NCI-H2107 treated with DMSO at 0.1 percent for 48 hours (cell line): ENCODE data around the gene MECR.
"Not testable (repeated sequence)": the region's sequence is repeated elsewhere in the genome, so short reads cannot be mapped to it uniquely, and the experiment has no call there.

Experiments
- DNase-seq: peaks from one replicate; lab custom pipeline; 2025; ENCODE audit not compliant: unreplicated experiment; lab: John Stamatoyannopoulos, UW

Gene MECR

GRCh38 chr1:29176576-29176975 lies 54.2 kb downstream of the MECR start:
- DNase-seq, result no peak

DNA sequence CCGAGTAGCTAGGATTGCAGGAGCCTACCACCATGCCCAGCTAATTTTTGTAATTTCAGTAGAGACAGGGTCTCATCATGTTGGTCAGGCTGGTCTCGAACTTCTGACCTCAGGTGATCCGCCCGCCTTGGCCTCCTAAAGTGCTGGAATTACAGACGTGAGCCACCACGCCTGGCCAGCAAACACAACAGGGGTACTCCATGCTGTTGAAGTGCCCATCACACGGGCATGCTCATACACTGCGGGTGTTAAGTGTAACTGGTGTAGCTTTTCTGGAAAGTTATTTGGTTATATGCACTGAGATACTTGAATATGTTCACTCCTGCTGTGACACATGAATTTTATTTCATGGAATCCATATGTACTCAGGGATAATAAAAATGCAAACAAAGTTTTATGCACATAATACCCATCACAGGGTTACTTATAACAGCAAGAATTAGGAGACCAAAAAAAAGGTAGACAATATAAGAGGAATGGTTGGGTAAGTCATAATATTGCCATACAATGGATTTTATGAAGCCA lies 58.3 kb downstream of the MECR start:
- DNase-seq, result no peak

DNA sequence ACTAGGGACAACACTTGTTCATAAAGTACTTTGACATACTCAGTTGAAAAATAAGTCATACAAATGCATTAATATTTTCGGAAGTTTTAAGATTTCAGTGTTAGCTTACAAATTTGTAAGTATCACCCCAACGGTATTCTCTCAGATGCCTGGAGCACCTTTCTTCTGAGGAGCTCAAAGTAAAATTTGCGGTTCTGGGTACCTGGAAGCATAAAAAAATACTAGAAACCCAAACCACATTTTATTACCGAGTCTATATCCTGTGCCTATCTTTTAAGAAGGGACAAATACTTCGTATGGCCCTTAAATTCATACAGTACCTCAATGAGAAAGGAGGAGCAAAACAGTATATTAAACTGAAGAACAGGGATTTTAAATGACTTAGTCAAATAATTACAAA lies 59.2 kb downstream of the MECR start:
- no peak for DNase-seq

DNA sequence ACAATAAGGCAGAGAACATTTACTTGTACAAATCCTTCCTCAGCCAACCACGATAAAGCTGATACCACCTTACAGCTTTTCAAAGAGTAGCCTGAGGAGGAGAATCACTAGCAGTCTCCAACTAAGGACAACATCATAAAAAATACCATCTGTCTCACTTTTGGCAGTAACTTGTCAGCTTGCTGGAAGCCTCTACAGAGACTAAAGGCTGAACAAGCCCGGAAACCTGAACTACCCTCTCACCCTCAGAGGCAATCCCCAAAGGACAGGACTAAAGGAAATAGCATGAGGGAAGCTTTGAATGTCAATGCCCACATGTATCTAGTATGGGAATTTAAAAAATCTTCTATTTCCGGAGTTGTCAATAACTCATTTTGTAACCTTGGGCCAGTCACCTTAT lies 59.6 kb downstream of the MECR start:
- DNase-seq, result peak; percentile 36

- no peak for DNase-seq
Observed at GRCh38 chr1:29169976-29170375, 60.8 kb downstream of the MECR start.

GRCh38 chr1:29167904-29168303 lies 62.8 kb downstream of the MECR start:
- DNase-seq, result no peak

DNA sequence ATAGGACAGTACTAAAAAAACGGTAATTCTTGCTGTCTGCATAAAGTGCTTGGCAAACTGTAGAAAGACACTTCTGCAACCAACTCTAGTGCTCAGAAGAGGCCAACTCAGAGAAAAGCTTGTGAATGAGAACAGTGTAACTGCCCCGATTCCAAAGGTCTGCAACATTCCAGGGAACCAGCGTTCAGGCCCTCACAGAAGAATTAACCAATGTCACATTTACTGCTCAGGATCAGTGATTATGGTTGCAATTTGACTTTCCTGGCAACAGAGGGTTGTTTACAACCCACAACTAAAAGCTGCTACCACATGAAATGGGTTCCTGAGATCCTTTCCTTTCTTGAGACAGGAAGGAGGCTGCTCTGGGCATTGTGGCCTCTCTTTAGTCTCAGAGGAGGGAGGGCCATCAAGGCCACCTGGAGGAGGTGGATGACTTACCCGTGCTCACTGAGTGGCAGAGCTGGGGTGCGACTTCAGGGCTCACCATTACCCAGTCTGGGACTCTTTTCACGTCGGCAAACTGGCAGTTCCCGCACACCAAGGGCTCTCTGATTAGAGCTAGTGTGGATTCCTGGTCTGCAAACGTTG lies 64.3 kb downstream of the MECR start:
- no peak for DNase-seq

DNA sequence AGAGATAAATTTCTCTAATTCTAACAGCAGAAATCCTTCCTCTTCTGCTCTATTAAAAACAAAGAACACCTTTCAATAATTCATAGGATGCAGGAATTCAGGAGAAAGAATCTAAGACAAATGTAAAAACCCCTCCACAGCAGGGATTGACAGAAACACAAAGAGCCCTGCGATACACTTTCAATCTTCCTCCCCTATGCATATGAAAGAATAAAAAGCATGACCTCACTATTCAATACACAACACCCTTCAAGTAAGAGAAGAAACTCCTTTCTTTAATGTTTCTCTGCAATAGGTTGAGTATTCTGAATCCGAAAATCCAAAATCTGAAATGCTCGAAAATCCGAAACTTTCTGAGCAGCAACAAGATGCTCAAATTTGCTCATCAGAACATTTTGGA lies 66.1 kb downstream of the MECR start:
- no peak for DNase-seq

DNA sequence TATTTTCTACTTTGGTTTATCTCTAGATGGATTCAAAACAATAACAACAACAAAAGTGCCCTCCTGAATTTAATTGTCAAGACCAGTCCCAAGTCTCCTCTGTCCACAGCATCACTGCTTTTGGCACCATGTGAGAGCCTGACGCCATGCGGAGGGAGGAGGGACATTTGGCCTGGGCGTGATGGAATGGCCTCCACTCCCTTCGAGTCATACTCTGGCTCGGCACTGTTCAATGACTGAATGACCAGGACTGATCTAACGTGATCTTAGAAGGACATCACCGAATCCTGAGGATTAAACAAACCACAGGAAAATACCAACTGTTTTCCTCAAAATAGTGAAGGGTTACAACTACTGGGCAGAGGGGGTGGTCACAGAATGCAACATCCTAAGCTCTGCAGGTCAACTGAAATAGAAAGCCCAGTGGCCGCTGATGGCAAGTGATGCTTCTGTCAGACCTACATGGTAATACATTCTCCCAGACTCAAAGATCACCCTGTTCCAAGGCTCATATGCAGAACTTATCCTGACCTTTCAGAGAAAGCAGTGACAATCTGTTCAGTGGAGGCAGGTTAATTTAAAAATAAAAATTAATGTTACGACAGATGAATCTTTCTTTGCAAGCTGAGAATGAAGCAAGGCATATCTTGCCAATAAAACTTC lies 68.1 kb downstream of the MECR start:
- no peak for DNase-seq

DNA sequence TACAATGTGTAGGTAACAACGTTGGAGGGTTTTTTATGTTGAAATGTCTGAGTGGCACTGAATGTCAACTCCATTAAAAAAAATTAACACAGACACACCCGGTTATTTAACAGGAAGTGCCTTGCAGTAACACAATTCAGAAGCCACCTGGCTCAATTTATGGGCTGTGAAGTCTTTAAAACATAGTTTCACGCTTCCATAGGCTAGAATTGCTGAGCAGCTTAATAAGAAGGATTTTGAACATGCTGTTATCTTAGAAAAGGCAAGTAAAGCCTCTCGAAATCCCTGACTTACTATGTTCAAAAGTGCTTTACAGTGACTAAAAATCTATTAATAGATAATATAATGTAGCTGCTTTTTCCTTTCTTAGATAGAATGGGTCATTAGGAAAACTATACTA lies 68.7 kb downstream of the MECR start:
- no peak for DNase-seq

GRCh38 chr1:29159773-29160172 lies 71.0 kb downstream of the MECR start:
- no peak for DNase-seq

DNA sequence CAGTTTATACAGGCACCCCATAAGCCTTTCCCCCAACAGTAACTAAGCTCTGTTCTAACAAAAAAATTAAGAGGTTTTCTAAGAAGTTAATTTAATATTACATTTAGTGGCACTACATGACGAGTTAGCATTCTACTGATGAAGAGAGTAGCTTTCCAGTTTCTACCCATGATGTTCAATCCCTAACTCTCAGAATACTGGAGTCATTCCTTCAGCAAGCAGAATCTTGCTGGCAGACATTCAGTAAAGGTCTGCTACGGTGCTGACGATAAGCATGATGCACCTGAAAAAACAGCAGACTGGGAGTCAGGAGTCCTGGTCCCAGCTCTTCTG lies 73.5 kb downstream of the MECR start:
- DNase-seq, result no peak

DNA sequence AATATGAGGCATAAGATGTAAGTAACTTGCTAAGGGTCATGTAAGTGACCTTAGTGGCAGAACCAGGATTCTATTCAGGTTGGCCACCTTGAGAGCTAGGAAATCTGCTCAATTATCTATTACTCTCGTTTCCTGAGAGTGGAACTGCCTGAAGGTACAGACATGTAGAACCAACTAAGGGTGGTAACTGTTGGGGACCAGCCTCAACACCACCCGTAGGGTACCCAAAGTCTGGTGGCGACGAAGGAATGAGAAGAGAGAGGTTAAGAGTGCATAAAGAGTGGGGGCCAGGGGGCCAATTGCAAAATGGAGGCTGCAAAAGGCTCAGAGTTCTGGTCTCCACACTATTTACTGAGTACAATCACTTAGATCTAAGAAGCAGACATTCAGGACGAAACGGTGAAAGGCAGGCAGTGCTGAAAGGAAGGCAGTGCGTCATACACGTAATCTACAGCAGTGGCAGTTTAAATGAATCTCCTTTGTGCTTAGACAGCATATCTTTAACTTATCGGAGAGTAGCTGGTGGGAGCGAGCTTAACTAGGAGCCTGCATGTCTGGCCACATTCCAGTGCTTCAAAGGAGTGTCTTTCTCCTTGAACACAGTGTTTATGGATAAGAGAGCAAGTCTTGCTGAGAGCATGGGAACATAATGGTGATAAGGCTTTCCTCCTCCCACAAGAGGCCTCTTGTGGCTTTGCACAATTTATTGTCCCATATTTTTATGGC lies 74.0 kb downstream of the MECR start:
- no peak for DNase-seq

- DNase-seq, result no peak
Observed at GRCh38 chr1:29152046-29152805, 78.5 kb downstream of the MECR start.

DNA sequence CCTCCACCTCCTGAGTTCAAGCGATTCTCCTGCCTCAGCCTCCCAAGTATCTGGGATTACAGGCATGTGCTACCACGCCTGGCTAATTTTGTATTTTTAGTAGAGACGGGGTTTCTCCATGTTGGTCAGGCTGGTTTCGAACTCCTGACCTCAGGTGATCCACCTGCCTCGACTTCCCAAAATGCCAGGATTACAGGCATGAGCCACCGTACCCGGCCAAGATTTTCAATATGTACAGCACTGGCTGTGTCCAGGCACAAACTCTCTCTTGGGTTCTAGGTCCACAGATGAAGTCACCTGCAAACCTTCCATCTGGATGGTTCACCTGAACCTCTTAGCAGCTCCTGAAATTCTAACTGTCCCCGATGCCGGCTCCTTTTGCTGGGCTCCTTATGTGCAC lies 80.4 kb downstream of the MECR start:
- DNase-seq, result not testable (repeated sequence)

- DNase-seq, result no peak
Observed at GRCh38 chr1:29148656-29149491, 81.9 kb downstream of the MECR start.

GRCh38 chr1:29145739-29146437 lies 84.8 kb downstream of the MECR start:
- DNase-seq, result no peak

DNA sequence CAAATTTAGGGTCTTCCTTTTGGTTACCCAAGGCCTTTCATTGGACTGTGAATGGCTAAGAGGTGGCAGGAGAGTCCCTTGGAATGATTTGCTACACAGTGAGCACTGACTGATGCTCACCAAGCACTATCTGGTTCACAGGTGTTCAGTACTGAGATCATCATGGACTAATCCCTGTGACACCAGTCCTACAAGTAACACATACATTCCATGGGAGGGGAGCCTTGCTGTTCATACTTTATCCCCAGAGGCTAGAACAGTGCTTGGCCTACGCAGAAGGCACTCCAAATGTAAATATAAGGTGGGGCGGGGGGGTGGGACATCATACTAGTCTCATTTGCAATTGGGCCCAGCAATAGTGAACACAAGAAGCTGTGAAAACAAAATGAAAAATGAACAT lies 86.6 kb downstream of the MECR start:
- DNase-seq, result no peak

- no peak for DNase-seq
Observed at GRCh38 chr1:29142714-29143113, 88.0 kb downstream of the MECR start.
